ENCODE data around the gene EMC6. TPM values are rescaled to one million over a fixed set of nuclear protein-coding genes. Genes with fewer than 3 reads are reported as not detected.

Gene EMC6
- total RNA-seq, 1 experiment from 2014 or later = 36.8 TPM

GRCh38 chr17:3626831-3627768 is 41.5 kb upstream of the EMC6 start:
- Mint-ChIP-seq H3K27me3 (ENCODE audit: insufficient read depth, unreplicated experiment) (no peaks in the 10 kb centered on the region), H3K4me1 (ENCODE audit: low read depth, unreplicated experiment) (no peaks in the 10 kb centered on the region), H3K9me3 (ENCODE audit: unreplicated experiment) (no peaks in the 10 kb centered on the region), H3K36me3 (ENCODE audit: insufficient read depth, unreplicated experiment) (peaks cover 13% of the 10 kb centered on the region), H3K27ac (ENCODE audit: unreplicated experiment) (no peak overlapping the region), H3K4me3 (ENCODE audit: unreplicated experiment) (no peak overlapping the region)
- H3K9me3 ChIP-seq = no peaks in the 10 kb centered on the region
- ChIA-PET POLR2A (no interaction called here), CTCF (no interaction called here)
- intact Hi-C loops (cut with micrococcal nuclease; ENCODE audit: unreplicated experiment) = no loop called here
- H3K4me1 ChIP-seq = no peaks in the 10 kb centered on the region
- no peaks in the 10 kb centered on the region; the same call in 1 of the 2 replicates for H3K36me3 ChIP-seq (ENCODE audit: control insufficient read depth, insufficient read depth, low read length)
- no peak for DNase-seq
- no peak overlapping the region for H3K4me3 ChIP-seq (ENCODE audit: low read depth, low read length)
- no TSS peak for BruUV-seq (replicated peaks)
- no peaks in the 10 kb centered on the region for H3K27me3 ChIP-seq (replicated peaks; ENCODE audit: control insufficient read depth, insufficient read depth, low read length)
- TF ChIP-seq, protein P1, sequence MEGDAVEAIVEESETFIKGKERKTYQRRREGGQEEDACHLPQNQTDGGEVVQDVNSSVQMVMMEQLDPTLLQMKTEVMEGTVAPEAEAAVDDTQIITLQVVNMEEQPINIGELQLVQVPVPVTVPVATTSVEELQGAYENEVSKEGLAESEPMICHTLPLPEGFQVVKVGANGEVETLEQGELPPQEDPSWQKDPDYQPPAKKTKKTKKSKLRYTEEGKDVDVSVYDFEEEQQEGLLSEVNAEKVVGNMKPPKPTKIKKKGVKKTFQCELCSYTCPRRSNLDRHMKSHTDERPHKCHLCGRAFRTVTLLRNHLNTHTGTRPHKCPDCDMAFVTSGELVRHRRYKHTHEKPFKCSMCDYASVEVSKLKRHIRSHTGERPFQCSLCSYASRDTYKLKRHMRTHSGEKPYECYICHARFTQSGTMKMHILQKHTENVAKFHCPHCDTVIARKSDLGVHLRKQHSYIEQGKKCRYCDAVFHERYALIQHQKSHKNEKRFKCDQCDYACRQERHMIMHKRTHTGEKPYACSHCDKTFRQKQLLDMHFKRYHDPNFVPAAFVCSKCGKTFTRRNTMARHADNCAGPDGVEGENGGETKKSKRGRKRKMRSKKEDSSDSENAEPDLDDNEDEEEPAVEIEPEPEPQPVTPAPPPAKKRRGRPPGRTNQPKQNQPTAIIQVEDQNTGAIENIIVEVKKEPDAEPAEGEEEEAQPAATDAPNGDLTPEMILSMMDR (IDR thresholded peaks at IDR 0.05; ENCODE audit: insufficient read depth in 1 of 2, low read depth in 1 of 2, low read length in 1 of 2, severe bottlenecking in 1 of 2, unreplicated experiment in 1 of 2) = no peak

- TF ChIP-seq, protein P1 (IDR thresholded peaks at IDR 0.05; ENCODE audit: insufficient read depth in 1 of 2, low read depth in 1 of 2, low read length in 1 of 2, severe bottlenecking in 1 of 2, unreplicated experiment in 1 of 2) = no peak
- H3K27me3 ChIP-seq (replicated peaks; ENCODE audit: control insufficient read depth, insufficient read depth, low read length) = no peaks in the 10 kb centered on the region
- CTCF ChIA-PET = no interaction called here
- no peaks in the 10 kb centered on the region; the same call in 1 of the 2 replicates for H3K36me3 ChIP-seq (ENCODE audit: control insufficient read depth, insufficient read depth, low read length)
- no peak overlapping the region for H3K4me3 ChIP-seq (ENCODE audit: low read depth, low read length)
- H3K4me3 Mint-ChIP-seq (ENCODE audit: unreplicated experiment) = no peak overlapping the region
- H3K36me3 Mint-ChIP-seq (ENCODE audit: insufficient read depth, unreplicated experiment) = peaks cover 13% of the 10 kb centered on the region
- POLR2A ChIA-PET = no interaction called here
- no peaks in the 10 kb centered on the region for H3K9me3 Mint-ChIP-seq (ENCODE audit: unreplicated experiment)
- H3K4me1 ChIP-seq = no peaks in the 10 kb centered on the region
- no peak for DNase-seq
- no peak overlapping the region for H3K27ac Mint-ChIP-seq (ENCODE audit: unreplicated experiment)
- no peaks in the 10 kb centered on the region for H3K9me3 ChIP-seq
- H3K4me1 Mint-ChIP-seq (ENCODE audit: low read depth, unreplicated experiment) = no peaks in the 10 kb centered on the region
- no peaks in the 10 kb centered on the region for H3K27me3 Mint-ChIP-seq (ENCODE audit: insufficient read depth, unreplicated experiment)
- intact Hi-C loops (cut with micrococcal nuclease; ENCODE audit: unreplicated experiment) = no loop called here
- no TSS peak for BruUV-seq (replicated peaks)
These were observed 40.8 kb upstream of the EMC6 start for GRCh38 chr17:3627769-3628167.

DNA sequence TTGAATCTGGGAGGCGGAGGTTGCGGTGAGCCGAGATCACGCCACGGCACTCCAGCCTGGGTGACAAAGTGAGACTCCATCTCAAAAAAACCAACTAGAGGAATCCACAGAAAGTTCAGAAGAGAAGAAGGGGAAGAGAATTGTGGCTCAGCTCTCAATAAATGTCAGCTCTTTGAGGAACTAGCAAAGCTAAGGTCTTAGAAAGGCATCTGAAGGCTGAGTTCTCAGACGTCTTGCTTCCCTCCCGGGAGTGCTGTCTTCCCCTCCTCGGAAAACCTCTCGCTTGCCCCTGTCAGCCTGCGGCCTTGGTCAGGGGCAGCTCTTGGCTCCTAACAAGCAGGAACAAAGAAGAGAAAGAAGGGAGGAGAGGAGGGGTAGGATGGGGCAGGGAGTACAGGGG is 37.8 kb upstream of the EMC6 start:
- Mint-ChIP-seq H3K9me3 (ENCODE audit: unreplicated experiment) (no peaks in the 10 kb centered on the region), H3K27me3 (ENCODE audit: insufficient read depth, unreplicated experiment) (no peaks in the 10 kb centered on the region), H3K4me1 (ENCODE audit: low read depth, unreplicated experiment) (no peaks in the 10 kb centered on the region), H3K4me3 (ENCODE audit: unreplicated experiment) (no peak overlapping the region), H3K36me3 (ENCODE audit: insufficient read depth, unreplicated experiment) (peaks cover 6% of the 10 kb centered on the region), H3K27ac (ENCODE audit: unreplicated experiment) (no peak overlapping the region)
- ChIA-PET POLR2A (no interaction called here), CTCF (no interaction called here)
- BruUV-seq (replicated peaks) = no TSS peak
- no peaks in the 10 kb centered on the region for H3K36me3 ChIP-seq (ENCODE audit: control insufficient read depth, insufficient read depth, low read length)
- intact Hi-C loops (cut with micrococcal nuclease; ENCODE audit: unreplicated experiment) = no loop called here
- no peaks in the 10 kb centered on the region for H3K4me1 ChIP-seq
- no peak for DNase-seq
- H3K4me3 ChIP-seq (ENCODE audit: low read depth, low read length) = no peak overlapping the region
- TF ChIP-seq, protein P1 (IDR thresholded peaks at IDR 0.05; ENCODE audit: insufficient read depth in 1 of 2, low read depth in 1 of 2, low read length in 1 of 2, severe bottlenecking in 1 of 2, unreplicated experiment in 1 of 2) = no peak
- H3K27me3 ChIP-seq (replicated peaks; ENCODE audit: control insufficient read depth, insufficient read depth, low read length) = no peaks in the 10 kb centered on the region
- no peaks in the 10 kb centered on the region for H3K9me3 ChIP-seq

Measured in Caco-2 (cell line).